Right lobe of liver (tissue), 6 donors: ENCODE data around the gene LEPR. TPM values are rescaled to one million over a fixed set of nuclear protein-coding genes. Genes with fewer than 3 reads are reported as not detected.

Experiments used
- ATAC-seq, 4 donors: fragments of 200-7000 bp; cut with Tn5 transposase; one replicate each; pipeline ENCODE4 v1.9.1; 2020; ENCODE audit warnings: mild to moderate bottlenecking in 4 of 4, moderate library complexity in 4 of 4
- DNase-seq, 3 donors: peaks; one replicate each; pipeline ENCODE4 v3.0.0-alpha.2; 2020
- H3K27ac ChIP-seq, 3 donors: fragments of 200-600 bp; one replicate each; pipeline ENCODE4 v1.8.0; 2022
- H3K27me3 ChIP-seq, 2 donors: fragments of 200-600 bp; one replicate each; pipeline ENCODE4 v1.8.0; 2022
- H3K36me3 ChIP-seq, 4 donors: fragments of 200-600 bp; sonication (generic) in 1 of 4; one replicate each; pipeline versions ENCODE4 v1.5.1 to v1.8.0; 2017 to 2022; ENCODE audit warnings: control low read depth in 1 of 4
- H3K4me1 ChIP-seq, 4 donors: fragments of 200-600 bp; sonication (generic) in 1 of 4; one replicate each; pipeline versions ENCODE4 v1.5.1 to v1.8.0; 2017 to 2022; ENCODE audit warnings: control low read depth in 1 of 4
- H3K4me3 ChIP-seq, 3 donors: fragments of 200-600 bp; one replicate each; pipeline ENCODE4 v1.8.0; 2022
- H3K9me3 ChIP-seq, 4 donors: fragments of 200-600 bp; sonication (generic) in 1 of 4; one replicate each; pipeline versions ENCODE4 v1.5.1 to v1.8.0; 2017 to 2022; ENCODE audit warnings: control low read depth in 1 of 4
- CTCF ChIP-seq, 4 donors: fragments of 200-600 bp in 3 of 4; fragments of 450-650 bp in 1 of 4; IDR thresholded peaks; one replicate each; pipeline versions ENCODE4 v1.5.1 to v1.8.0; 2016 to 2022; ENCODE audit warnings: antibody characterized with exemption in 4 of 4, mild to moderate bottlenecking in 2 of 4
- POLR2A ChIP-seq: fragments of 450-650 bp; IDR thresholded peaks from one replicate; pipeline ENCODE4 v1.6.1; 2017; ENCODE audit warnings: antibody characterized with exemption, mild to moderate bottlenecking
- WGBS: methylation state at CpG from one replicate; pipeline ENCODE4 v1.1.6; 2018; ENCODE audit warnings: low coverage, low lambda C conversion rate; ENCODE audit not compliant: insufficient coverage; ENCODE audit errors: missing lambda C conversion rate; 5-methylcytosine and 5-hydroxymethylcytosine counted together
- intact Hi-C, 2 donors: fragments of 100-400 bp; cut with DNase I; formaldehyde crosslinking; loops; one replicate each; pipeline versions ENCODE4 v1.11.2 to v1.14.1; 2022
- total RNA-seq, 6 experiments: library from RNA; depleted of rRNA in 2 of 6; stranded (reverse); fragments of >200 nt in 2 of 6; fragmentation: NEBNext Ultra II Directional in 3 of 6; extraction: Animal tissue kit (Norgen Biotek cat#: 25700) in 3 of 6; gene quantifications; one replicate each; pipeline versions ENCODE4 v1.1.0 to v1.2.4, GENCODE V29; 2016 to 2023
- donor health status: DM: no; HTN: yes; CAD: no.
- donor health status: DM: no; HTN: no; CAD: no.
- donor health status: DM: no; HTN: no; CAD: no.
- donor health status: DM: no; HTN: yes; CAD: no.
- donor health status: DM: no; HTN: yes; CAD: no.

Gene LEPR
- total RNA-seq, 6 experiments from 2014 or later = 26.8 to 264 (median 57.1) TPM

- DNase-seq = no peak
- intact Hi-C loops = no loop called here
- WGBS = 38% methylated on average over 1 of the region's 1 CpG
- H3K27me3 ChIP-seq = no peaks in the 10 kb centered on the region
- H3K36me3 ChIP-seq = no peaks in the 10 kb centered on the region
- ATAC-seq = no peak
- H3K9me3 ChIP-seq = no peaks in the 10 kb centered on the region
- H3K4me1 ChIP-seq = no peaks in the 10 kb centered on the region
- TF ChIP-seq POLR2A (no peak), CTCF (IDR thresholded peaks at IDR 0.05) (no peak)
- H3K27ac ChIP-seq = no peak overlapping the region
- no peak overlapping the region for H3K4me3 ChIP-seq
These were observed 11.2 kb upstream of the LEPR start for GRCh38 chr1:65409314-65409713.

- Histone ChIP-seq H3K4me3 (no peak overlapping the region), H3K4me1 (no peaks in the 10 kb centered on the region), H3K9me3 (no peaks in the 10 kb centered on the region), H3K36me3 (no peaks in the 10 kb centered on the region), H3K27ac (no peak overlapping the region), H3K27me3 (no peaks in the 10 kb centered on the region)
- ATAC-seq (no peak), DNase-seq (no peak)
- intact Hi-C loops = no loop called here
- TF ChIP-seq CTCF (IDR thresholded peaks at IDR 0.05) = no peak
- no peak for TF ChIP-seq POLR2A
- WGBS = 95% methylated on average over 4 of the region's 4 CpGs
These were observed 10.6 kb upstream of the LEPR start for GRCh38 chr1:65409816-65410326.

- Histone ChIP-seq H3K4me3 (no peak overlapping the region), H3K27me3 (no peaks in the 10 kb centered on the region), H3K9me3 (no peaks in the 10 kb centered on the region), H3K27ac (no peak overlapping the region), H3K36me3 (no peaks in the 10 kb centered on the region), H3K4me1 (no peaks in the 10 kb centered on the region)
- WGBS = 76% methylated on average over 4 of the region's 4 CpGs
- DNase-seq = no peak
- TF ChIP-seq CTCF (IDR thresholded peaks at IDR 0.05) = no peak
- no peak for TF ChIP-seq POLR2A
- intact Hi-C loops = no loop called here
- ATAC-seq = no peak
These were observed 8.0 kb upstream of the LEPR start for GRCh38 chr1:65412256-65412983.

GRCh38 chr1:65412984-65413375 lies 7.5 kb upstream of the LEPR start:
- TF ChIP-seq CTCF (IDR thresholded peaks at IDR 0.05) = no peak
- TF ChIP-seq POLR2A = no peak
- Histone ChIP-seq H3K27ac (no peak overlapping the region), H3K27me3 (no peaks in the 10 kb centered on the region), H3K36me3 (no peaks in the 10 kb centered on the region), H3K4me3 (no peak overlapping the region), H3K4me1 (no peaks in the 10 kb centered on the region), H3K9me3 (no peaks in the 10 kb centered on the region)
- DNase-seq = no peak
- intact Hi-C loops = no loop called here
- no peak for ATAC-seq
- 90% methylated on average over 3 of the region's 3 CpGs for WGBS
